Mammary epithelial cell (primary cell): ENCODE measurements around the gene MBD6.

Source experiments
- CTCF ChIP-seq, 2 donors: IDR thresholded peaks in 1 of 2; conservative IDR thresholded peaks in 1 of 2; 2 replicates each; pipeline ENCODE4 v1.5.1; 2011 to 2012; ENCODE audit warnings: inconsistent platforms in 2 of 2, low read length in 2 of 2, mild to moderate bottlenecking in 2 of 2, control low read depth in 1 of 2, low read depth in 1 of 2; ENCODE audit not compliant: insufficient read depth in 1 of 2; ENCODE audit errors: extremely low read depth in 1 of 2
- EZH2 ChIP-seq: IDR thresholded peaks from 2 replicates; pipeline ENCODE4 v1.6.1; 2012; ENCODE audit warnings: low read length, inconsistent platforms, borderline replicate concordance

DNA sequence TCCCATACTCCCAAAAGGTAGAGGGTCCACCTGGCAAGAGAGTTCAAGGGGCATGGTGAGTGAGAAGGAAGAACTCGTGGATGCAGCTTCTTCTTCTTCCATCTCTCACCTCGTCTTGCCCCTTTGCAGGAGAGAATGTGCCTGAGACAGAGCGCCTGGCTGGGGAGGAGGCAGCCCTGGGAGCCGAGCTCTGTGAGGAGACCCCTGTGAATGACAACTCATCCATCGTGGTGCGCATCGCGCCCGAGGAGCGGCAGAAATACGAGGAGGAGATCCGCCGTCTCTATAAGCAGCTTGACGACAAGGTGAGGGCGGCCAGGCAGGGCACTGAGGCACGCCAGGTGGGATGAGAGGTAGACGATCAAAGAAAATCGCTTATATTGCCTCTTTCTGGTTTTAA is 47.2 kb downstream of the MBD6 start:
- TF ChIP-seq CTCF (conservative IDR thresholded peaks at IDR 0.05 in 1 of 2, IDR thresholded peaks at IDR 0.05 in 1 of 2; ENCODE audit: extremely low read depth in 1 of 2, insufficient read depth in 1 of 2, low read depth in 1 of 2, low read length in 2 of 2) (no peak), EZH2 (no peak)
